Stimulated activated CD4-positive, alpha-beta T cell treated with anti-CD3 and anti-CD28 coated beads, Interleukin-15, amount 100 ng/mL, for 1 hour (primary cell): ENCODE results near the gene ARHGEF18.
"Not testable (repeated sequence)": the region's sequence is repeated elsewhere in the genome, so short reads cannot be mapped to it uniquely, and the experiment has no call there.

Experiments used
- DNase-seq, 2 donors: peaks; one replicate each; pipeline ENCODE4 v3.0.0-alpha.2; 2020; ENCODE audit warnings: low read depth in 1 of 2, low spot score in 1 of 2

Gene ARHGEF18

DNA sequence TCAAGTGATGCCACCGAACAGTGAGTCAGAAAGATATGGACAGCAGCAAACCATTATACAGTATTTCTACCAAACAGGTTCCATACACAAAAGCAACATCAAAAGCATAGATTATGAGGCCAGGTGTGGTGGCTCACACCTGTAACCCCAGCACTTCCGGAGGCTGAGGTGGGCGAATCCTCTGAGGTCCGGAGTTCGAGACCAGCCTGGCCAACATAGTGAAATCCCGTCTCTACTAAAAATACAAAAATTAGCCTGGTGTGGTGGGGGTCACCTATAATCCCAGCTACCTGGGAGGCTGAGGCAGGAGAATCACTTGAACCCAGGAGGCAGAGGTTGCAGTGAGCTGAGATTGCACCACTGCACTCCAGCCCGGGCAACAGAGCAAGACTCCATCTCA, 1.7 kb upstream of the ARHGEF18 start:
- not testable (repeated sequence) for DNase-seq

DNA sequence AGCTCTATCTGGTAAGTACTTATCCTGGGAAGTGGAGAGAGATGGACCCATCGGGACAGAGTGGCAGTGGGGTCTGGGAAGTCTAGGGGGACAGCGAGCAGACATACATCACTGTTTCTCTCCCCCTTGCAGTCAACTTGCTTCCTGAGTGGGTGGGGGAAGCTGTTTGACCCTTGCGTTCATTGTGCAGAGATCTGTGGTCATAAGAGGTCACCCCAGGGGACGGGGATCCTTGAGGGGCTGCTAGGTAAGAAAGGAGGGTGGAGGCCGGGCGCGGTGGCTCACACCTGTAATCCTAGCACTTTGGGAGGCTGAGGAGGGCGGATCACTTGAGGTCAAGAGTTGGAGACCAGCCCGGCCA, 474 bp downstream of the ARHGEF18 start:
- DNase-seq, result no peak

DNA sequence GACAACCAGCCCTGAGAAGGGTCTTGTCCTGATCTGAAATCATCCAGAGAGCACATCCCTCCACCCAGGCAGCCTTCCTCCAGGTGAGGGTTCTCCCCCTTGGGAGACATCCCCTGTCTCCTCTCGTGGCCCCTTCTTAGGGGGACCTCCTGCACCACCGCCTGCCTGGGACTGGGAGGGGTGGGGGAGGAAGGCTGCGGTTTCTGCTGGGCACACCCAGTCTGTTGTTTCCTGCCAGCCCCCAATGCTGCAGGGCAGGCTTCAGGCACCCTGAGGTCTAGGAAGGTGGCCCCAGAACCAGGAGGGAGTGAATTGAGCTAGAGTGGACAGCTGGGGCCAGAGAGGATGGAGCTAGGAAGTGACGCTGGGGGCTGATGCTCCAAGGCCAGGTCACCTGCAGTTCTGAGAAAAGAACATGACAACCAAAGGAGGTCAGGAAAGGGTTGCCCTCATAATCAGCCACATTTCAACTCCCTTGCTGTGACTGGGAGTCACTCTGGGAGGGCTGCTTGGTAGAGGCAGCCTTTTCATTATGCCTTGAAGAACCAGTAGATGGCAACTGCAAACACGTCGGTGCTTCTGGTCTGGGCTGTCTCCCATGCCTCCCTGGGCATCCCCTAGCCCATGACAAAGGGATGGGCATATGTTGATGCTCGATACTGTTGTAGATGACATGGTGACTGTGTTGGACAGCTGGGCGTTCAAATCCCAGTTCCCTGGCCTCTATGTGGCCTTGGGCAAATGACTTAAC, 1.4 kb downstream of the ARHGEF18 start:
- peak in 1 of 2 donors; percentile 33 for DNase-seq

DNA sequence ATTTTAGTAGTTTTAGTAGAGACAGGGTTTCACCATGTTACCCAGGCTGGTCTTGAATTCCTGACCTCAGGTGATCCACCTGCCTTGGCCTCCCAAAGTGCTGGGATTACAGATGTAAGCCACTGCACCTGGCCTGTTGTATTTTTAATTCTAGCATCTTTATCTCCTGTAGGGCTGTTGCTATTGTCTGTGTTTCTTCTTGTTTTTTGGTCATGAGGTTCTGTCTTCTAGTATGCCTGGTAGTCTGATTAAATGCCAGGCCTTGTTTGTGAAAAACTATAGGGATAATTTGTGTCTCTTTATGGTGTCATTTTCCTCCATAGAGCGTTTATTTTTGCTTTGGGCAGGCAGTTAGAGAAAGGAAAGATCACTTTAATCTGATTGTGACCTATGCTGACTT, 3.1 kb downstream of the ARHGEF18 start:
- DNase-seq, result no peak

DNA sequence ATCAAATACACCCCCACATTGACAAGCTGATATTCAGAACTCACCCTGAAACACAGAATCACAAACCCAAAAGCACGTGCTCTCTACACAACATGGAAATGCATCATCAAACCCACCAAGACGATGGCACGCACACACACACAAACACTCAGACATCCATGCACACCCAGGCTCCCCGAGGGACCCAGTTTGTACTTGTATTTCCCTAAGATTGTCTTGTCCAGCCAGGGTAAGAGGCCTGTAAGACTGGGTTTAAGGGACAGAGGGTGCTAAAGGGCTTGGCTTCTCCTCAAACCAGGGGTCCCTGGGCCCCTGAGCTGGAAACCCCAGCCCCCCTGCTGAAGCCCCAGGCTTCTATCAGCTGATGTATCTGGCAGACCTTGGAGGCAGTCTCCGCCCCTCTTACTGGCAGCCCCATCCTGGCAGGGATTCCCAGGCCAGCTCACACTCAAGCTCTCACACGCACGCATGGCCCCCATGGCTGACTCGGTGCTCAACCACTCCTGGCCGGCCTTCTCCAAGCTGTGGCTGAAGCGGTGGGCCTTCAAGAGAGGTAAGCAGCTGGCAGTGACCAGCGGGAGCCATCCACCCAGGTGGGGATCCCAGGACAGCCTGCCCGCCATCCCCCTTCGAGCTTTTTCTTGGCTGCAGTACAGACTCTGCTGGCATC, 6.5 kb downstream of the ARHGEF18 start:
- no peak for DNase-seq

DNA sequence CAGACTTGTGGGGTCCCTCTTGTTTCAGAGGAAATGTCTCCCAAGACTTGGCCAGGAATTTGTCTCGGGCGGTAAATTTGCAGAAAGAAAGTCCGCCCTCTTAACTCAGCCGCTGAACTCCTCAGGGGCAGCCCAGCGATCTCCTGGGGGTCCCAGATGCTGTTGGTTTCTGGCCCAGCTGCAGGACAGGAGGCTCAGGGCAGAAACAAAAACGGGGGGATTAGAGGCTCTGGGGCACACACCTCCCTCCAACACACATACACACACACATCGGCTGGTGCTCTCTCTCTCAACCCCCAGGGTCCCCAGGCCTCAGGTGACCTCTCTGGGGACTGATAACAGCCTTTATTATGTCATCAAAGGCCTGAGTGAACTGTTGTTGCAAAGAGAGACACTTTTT, 7.1 kb downstream of the ARHGEF18 start:
- no peak for DNase-seq

DNA sequence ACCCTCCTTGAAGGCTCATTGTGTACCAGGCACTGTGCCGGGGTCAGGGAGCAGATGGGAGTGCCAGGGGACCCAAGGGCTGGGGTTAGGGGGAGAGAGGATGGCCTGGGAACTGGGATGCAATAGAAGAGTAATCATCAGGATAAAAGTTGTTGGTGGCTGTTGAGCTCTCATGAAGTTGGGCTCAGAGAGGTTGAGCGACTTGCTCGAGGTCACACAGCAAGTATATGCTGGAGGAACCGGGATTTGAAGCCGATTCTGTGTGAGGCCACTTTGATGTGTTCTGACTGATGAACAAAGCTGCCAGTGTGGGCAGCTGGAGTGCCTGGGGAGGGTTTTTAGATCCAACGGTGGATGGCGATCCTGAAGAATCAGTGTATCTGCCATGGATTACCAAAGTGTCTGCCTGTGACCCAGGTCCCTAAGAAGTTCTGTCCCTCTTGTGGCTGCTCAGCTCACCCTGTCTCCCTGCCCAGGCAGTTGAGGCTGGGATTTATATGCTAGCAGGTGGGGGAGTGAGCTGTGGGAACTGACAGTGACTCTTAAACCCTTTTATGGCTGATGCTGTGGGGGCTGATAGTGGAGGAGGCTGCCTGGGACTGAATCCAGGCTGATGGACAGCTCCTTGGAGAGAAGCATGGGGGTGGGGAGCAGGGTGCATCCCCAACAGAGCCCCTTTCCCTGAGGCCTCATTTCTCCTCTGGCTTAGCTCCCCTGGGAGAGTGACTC, 8.3 kb downstream of the ARHGEF18 start:
- no peak for DNase-seq

DNA sequence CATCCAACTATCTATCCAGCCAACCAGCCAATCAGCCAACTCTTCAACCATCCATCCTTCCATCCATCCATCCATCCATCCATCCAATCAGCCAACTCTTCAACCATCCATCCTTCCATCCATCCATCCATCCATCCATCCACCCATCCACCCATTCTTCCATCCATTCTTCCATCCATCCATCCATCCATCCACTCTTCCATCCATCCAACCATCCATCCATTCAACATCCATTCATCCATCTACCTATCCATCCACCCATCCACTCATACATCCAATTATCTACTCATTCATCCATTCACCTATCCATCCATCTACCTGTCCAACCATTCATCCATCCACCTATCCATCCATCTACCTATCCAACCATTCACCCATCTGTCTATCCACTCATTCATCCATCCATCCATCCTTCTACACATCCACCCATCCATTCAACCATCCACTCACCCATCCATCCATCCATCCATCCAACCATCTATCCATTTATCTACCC, 9.4 kb downstream of the ARHGEF18 start:
- no peak for DNase-seq

DNA sequence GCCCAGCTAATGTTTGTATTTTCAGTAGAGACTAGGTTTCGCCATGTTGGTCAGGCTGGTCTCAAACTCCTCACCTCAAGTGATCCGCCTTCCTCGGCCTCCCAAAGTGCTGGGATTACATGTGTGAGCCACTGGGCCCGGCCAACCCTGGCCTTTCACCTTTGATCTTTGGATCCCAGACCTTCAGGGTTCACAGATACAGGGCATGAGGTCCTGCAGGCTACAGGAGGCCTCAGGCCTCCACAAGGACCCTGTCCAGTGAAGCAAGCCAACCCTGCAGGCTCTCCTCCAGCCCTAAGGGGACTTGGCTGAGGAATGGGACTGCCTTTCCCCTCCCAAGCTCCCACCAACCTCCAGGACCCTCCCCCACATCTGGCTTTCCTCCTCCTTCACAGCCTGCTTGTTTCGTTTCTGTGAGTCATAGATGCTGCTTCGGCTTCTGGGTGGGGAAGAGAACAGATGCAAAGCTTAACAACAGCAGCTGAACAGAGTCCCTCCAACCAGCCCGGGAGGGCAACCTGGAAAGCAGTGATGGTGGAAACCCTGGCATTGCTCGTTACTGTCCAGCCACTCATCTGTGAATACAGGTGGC, 11.8 kb downstream of the ARHGEF18 start:
- no peak for DNase-seq

DNA sequence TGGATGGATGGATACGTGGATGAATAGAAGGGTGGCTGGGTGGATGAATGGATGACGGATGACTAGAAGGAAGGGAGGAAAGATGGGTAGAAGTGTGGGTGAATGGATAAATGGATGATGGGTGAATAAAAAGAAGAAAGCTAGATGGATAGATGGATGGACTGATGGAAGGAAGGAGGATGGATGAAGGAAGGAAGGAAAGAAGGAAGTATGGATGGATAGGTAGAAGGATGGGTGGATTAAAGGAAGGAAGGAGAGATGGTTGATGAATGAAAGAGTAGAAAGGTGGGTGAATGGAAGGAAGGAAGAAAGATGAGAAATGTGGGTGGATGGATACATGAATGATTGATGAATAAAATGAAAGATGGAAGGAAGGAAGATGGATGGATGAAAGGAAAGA, 14.5 kb downstream of the ARHGEF18 start:
- DNase-seq, result no peak

DNA sequence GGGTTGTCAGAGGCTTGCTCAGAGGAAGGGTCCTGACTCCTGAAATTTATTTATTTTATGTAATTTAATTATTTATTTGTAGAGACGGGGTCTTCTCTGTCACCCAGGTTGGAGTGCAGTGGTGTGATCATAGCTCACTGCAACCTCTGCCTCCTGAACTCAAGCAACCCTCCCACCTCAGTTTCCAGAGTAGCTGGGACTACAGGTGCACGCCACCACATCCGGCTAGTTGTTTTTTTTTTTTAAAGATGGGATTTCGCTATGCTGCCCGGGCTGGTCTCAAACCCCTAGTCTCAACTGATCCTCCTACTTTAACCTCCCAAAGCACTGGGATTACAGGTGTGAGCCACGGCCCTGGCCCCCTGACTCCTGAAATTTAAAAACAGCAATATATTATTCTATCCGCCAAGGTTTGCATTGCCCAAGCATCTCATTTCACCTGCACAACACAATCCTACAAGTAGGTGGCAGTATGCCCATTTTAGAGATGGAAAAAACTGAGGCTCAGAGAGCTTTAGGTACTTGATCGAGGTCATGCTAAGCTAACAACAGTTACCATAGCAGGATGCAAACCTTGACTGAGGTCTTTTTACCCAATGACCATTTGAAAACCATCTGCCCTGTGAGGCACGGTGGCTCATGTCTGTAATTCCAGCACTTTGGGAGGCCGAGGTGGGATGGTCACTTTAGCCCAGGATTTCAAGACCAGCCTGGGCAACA, 18.1 kb downstream of the ARHGEF18 start:
- no peak for DNase-seq

DNA sequence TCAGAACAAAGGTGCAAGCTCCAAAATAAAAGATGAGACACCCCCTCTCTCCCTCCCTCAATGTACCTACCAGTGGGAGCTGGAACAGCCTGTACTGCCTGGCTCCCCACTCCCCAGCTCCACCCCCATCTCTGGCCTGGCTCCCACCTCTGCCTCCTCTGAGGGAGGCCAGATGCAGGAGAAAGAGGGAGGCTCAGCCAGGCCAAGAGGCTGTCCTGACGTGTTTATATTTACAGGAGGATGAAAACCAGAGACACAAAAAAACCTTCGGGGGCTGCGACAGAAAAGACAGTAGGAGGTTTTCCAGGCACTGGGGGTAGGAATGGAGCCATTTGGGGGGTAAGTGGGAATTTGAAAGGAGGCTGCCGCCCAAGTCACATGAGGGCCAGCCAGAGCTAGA, 19.7 kb downstream of the ARHGEF18 start:
- no peak for DNase-seq

DNA sequence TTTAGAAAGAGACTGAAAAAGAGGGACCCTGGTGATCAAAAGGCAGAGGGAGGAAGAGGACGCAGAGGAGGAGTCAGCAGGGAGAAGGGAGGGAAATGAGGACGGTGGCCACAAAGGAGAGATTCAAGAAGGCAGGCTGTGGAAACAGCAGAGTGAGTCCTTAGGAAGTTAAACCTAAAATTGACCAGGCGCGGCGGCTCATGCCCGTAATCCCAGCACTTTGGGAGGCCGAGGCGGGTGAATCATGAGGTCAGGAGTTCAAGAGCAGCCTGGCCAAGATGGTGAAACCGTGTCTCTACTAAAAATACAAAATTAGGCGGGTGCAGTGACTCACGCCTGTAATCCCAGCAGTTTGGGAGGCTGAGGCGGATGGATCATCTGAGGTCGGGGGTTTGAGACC, 20.1 kb downstream of the ARHGEF18 start:
- DNase-seq, result not testable (repeated sequence)

DNA sequence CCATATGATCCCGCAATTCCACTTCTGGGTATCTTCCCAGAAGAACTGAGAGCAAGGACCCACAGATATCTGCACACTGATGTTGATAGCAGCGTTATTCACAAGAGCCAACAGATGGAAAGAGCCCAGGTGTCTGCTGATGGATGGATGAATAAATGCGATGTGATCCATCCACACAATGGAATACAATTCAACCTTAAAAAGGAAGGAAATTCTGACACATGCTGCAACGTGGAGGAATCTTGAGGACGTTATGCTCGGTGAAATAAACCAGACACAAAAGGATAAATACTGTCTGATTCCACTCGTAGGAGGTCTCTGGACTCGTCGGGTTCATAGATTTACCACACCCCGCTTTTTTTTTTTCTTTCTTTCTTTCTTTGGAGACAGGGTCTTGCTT, 21.8 kb downstream of the ARHGEF18 start:
- DNase-seq, result no peak

DNA sequence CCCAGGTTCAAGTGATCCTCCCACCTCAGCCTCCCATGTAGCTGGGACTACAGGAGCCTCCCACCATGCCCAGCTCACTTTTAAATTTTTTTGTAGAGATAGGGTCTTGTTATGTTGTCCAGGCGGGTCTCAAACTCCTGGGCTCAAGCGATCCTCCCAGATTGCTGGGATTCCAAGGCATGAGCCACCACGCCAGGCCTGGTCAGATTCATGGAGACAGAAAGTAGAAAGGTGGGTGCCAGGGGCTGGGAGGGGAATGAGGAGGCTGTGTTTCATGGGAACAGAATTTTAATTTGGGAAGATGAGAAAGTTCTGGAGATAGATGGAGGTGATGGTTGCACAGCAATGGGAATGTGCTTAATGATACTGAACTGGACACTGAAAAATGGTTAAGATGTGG, 22.3 kb downstream of the ARHGEF18 start:
- DNase-seq, result no peak

DNA sequence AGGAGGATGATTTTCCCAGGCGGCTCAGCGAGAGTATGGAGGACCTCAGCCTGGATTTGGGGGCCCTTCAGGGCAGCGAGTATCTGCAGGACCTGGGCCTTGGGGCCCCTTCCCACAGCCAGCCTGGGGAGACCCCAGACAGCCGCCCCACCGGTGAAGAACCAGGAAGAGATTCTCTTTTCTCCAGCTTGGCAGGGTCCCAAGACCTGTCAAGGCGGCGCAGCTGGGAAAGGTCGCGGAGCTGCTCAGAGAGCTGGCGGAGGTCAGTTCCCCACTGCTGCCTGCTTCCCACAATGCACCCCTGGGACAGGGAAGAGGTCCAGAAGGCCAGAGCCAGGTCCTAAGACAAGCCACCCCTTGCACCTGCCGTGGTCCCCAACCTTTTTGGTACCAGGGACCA, 24.1 kb downstream of the ARHGEF18 start:
- no peak for DNase-seq

DNA sequence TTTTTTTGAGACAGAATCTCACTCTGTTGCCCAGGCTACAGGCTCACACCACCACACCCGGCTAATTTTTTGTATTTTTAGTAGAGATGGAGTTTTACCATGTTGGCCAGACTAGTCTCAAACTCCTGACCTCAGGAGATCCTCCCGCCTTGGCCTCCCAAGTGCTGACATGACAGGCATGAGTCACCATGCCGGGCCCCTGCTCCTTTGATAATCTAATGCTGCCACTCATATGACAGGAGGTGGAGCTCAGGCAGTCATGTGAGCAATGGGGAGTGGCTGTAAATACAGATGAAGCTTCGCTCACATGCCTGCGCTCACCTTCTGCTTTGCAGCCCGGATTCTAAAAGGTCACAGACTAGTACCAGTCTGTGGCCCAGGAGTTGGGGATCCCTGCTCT, 25.1 kb downstream of the ARHGEF18 start:
- no peak for DNase-seq

DNA sequence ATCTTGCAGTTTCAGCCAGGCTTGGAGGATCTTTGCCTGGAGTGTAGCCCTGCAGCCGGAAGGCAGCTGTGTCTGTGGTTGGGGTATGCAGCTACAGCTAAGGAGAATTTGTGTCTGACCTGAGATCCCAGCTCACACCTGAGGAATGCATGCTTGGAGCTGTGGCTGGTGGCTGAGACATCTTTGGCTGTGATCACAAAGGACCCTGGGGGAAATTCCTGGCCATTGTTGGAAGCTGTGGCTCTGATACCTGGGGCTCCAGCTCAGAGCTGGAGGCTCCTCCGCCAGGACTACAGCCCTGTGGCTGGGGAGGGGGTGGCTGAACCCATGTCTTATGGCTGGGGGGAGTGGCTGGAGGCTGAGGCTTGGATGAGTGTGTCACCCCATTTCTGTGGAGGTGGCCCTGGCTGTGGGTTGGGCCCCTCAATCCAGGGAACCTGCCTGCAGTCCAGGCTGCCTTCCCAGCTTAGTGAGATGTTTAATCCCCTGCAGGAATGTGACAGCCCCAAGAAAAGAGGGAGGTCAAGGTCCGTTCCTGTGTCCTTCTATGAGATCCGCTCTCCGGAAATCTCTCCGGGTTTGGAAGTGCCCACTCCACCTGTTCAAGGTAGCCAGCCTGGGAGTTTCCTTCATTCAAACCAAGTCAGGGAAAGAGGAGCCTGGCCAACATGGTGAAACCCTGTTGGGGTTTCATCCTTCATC, 27.6 kb downstream of the ARHGEF18 start:
- no peak for DNase-seq

DNA sequence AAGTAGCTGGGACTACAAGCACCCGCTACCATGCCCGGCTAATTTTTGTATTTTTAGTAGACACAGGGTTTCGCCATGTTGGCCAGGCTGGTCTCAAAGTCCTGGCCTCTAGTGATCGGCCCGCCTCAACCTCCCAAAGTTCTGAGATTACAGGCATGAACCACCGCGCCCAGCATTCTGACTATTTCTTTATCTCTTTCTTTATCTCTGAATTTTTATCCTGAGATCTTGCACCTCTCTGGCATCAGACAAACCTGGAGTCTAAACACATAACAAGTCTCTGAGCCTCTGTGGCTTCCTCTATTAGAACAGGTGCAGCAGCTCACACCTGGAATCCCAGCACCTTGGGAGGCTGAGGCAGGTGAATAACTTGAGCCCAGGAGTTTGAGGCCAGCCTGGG, 28.5 kb downstream of the ARHGEF18 start:
- DNase-seq, result no peak

DNA sequence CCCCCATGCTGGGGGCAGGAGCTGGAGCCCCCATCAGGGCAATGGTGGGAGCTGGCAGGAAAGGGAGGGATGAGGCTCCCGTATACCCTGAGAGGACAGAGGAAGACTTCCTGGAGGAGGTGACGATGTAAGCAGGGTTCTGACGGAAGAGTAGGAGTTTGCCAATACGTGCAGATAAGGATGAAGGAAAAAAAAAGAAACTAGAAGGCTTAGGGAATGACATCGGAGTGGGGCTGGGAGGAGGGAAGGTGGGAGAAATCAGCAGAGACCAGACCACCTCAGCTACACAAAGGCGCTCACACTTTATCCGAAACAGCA, 32.3 kb downstream of the ARHGEF18 start:
- DNase-seq, result no peak

DNA sequence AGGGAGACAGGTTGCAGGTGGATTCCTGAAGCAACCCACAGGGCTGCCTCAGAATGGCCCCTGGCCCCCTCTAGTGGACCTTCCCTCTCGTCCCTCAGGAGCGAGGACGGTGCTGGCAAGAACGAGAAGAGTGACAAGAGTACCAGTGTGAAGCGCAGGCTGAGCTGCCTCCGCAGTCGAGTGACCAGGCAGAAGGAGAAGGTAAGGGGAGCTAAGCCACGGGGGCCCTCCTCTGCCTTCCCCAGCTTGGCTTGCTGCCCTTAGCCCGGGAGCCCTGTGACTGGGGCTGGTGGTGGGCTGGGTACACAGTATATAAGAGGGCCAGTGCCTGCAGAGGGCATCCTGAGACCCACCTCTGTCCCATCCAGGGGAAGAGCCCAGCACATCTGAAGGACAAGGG, 34.0 kb downstream of the ARHGEF18 start:
- DNase-seq, result no peak
